Gastrocnemius medialis (tissue), 4 donors: Measurements from ENCODE around the gene EXOC3L4.

Source experiments
- CTCF ChIP-seq, 5 experiments: fragments of 450-650 bp in 3 of 5; fragments of 200-600 bp in 2 of 5; sonication (generic) in 2 of 5; IDR thresholded peaks in 4 of 5; conservative IDR thresholded peaks in 1 of 5; 1 replicate in 4 of 5; 2 replicates in 1 of 5; pipeline ENCODE4 v1.5.1; 2016 to 2019; ENCODE audit warnings: antibody characterized with exemption in 5 of 5, mild to moderate bottlenecking in 3 of 5, moderate library complexity in 3 of 5
- POLR2A ChIP-seq, 2 donors: fragments of 450-650 bp; IDR thresholded peaks; one replicate each; pipeline ENCODE4 v1.6.1; 2017; ENCODE audit warnings: antibody characterized with exemption in 2 of 2, mild to moderate bottlenecking in 2 of 2, moderate library complexity in 2 of 2

GRCh38 chr14:103084021-103084919 is 10.3 kb upstream of the EXOC3L4 start, which contains the start of gene LBHD2:
- TF ChIP-seq CTCF (IDR thresholded peaks at IDR 0.05 in 4 of 5, conservative IDR thresholded peaks at IDR 0.05 in 1 of 5) (no peak), POLR2A (IDR thresholded peaks at IDR 0.05) (no peak)
